GM12878 (cell line): ENCODE results near the gene OLA1. TPM values are rescaled to one million over a fixed set of nuclear protein-coding genes. Genes with fewer than 3 reads are reported as not detected.

Source experiments
- ATAC-seq: fragments of 200-7000 bp; cut with Tn5 transposase; 3 replicates; pipeline ENCODE4 v1.9.1; 2020; ENCODE audit warnings: mild to moderate bottlenecking, moderate library complexity
- BruUV-seq: library from RNA; stranded (reverse); fragments of 400-500 nt; replicated peaks from 2 replicates; lab custom pipeline; 2021; lab: Mats Ljungman, UMichigan
- CTCF ChIA-PET: fragments of 300-600 bp; sonication (Branson Sonifier 250); formaldehyde crosslinking; extraction: SDS; loops from one replicate; lab custom pipeline; 2021; ENCODE audit warnings: inconsistent platforms; lab: Yijun Ruan, JAX
- POLR2A ChIA-PET: fragments of 350-600 bp; formaldehyde crosslinking; extraction: SDS; loops from one replicate; lab custom pipeline; 2021; ENCODE audit warnings: inconsistent platforms; lab: Charles Lee
- RAD21 ChIA-PET: fragments of 300-600 bp; sonication (Branson Sonifier 250); formaldehyde crosslinking; loops from one replicate; lab custom pipeline; 2023; ENCODE audit warnings: antibody characterized with exemption; ENCODE audit not compliant: unreplicated experiment; lab: Charles Lee
- SMC1A ChIA-PET: fragments of 300-600 bp; sonication (Branson Sonifier 250); formaldehyde crosslinking; loops from one replicate; lab custom pipeline; 2023; ENCODE audit not compliant: unreplicated experiment, uncharacterized antibody; lab: Charles Lee
- DNase-seq: peaks from one replicate; pipeline ENCODE4 v3.0.0-alpha.2; 2011; ENCODE audit warnings: low read depth, low spot score
- FAIRE-seq: peaks from 3 replicates; lab custom pipeline; 2011; peaks lifted over from hg19 to GRCh38; lab: Jason Lieb, UNC
- H2AFZ ChIP-seq: 2 replicates; pipeline ENCODE4 v1.6.0; 2011; ENCODE audit warnings: low read depth, low read length, control low read depth; ENCODE audit not compliant: control insufficient read depth
- H3K27ac ChIP-seq: 2 replicates; pipeline ENCODE4 v1.5.1; 2011; ENCODE audit warnings: control low read depth; ENCODE audit not compliant: control insufficient read depth, insufficient read depth
- H3K27me3 ChIP-seq, 2 experiments: replicated peaks in 1 of 2; 2 replicates each; pipeline versions ENCODE4 v1.6.0 to v1.6.1; 2011; ENCODE audit warnings: low read length in 1 of 2; ENCODE audit not compliant: control insufficient read depth in 2 of 2, insufficient read depth in 2 of 2
- H3K36me3 ChIP-seq, 2 experiments: 2 replicates each; pipeline ENCODE4 v1.5.1; 2011; ENCODE audit warnings: low read length in 1 of 2; ENCODE audit not compliant: control insufficient read depth in 2 of 2, insufficient read depth in 2 of 2
- H3K4me1 ChIP-seq: 2 replicates; pipeline ENCODE4 v1.6.1; 2011; ENCODE audit warnings: mild to moderate bottlenecking, low read length, moderate library complexity, mixed read lengths; ENCODE audit not compliant: control insufficient read depth, insufficient read depth
- H3K4me2 ChIP-seq: 2 replicates; pipeline ENCODE4 v1.6.0; 2011; ENCODE audit warnings: control low read depth; ENCODE audit not compliant: control insufficient read depth, insufficient read depth
- H3K4me3 ChIP-seq: fragments of 200-600 bp; sonication (generic); 2 replicates; pipeline ENCODE4 v1.5.1; 2016
- H3K79me2 ChIP-seq: 2 replicates; pipeline ENCODE4 v1.6.0; 2011; ENCODE audit warnings: low read length; ENCODE audit not compliant: control insufficient read depth, insufficient read depth
- H3K9ac ChIP-seq: 2 replicates; pipeline ENCODE4 v1.8.0; 2011; ENCODE audit warnings: low read length, control low read depth, mixed read lengths; ENCODE audit not compliant: control insufficient read depth, insufficient read depth
- H3K9me3 ChIP-seq: replicated peaks from 3 replicates; pipeline ENCODE4 v1.5.1; 2011; ENCODE audit warnings: mild to moderate bottlenecking, low read length; ENCODE audit not compliant: control insufficient read depth, insufficient read depth
- H4K20me1 ChIP-seq: 2 replicates; pipeline ENCODE4 v1.6.0; 2011; ENCODE audit not compliant: control insufficient read depth, insufficient read depth
- ATF3 ChIP-seq: IDR thresholded peaks from 2 replicates; pipeline ENCODE4 v1.6.1; 2011; ENCODE audit warnings: low read depth, mild to moderate bottlenecking, low read length, moderate library complexity, borderline replicate concordance; ENCODE audit errors: extremely low read depth
- BACH1 ChIP-seq: fragments of 450-650 bp; IDR thresholded peaks from 2 replicates; pipeline ENCODE4 v1.6.1; 2017; ENCODE audit warnings: mild to moderate bottlenecking, borderline replicate concordance
- E2F8 ChIP-seq: fragments of 450-650 bp; IDR thresholded peaks from 2 replicates; pipeline ENCODE4 v1.6.1; 2018; ENCODE audit warnings: mild to moderate bottlenecking, low read depth, moderate library complexity; ENCODE audit not compliant: partially characterized antibody
- FOXM1 ChIP-seq: IDR thresholded peaks from 2 replicates; pipeline ENCODE4 v1.6.1; 2012; ENCODE audit warnings: low read depth, mild to moderate bottlenecking, inconsistent platforms, low read length, moderate library complexity
- IRF4 ChIP-seq: IDR thresholded peaks from 2 replicates; pipeline ENCODE4 v1.6.1; 2011; ENCODE audit warnings: low read depth, low read length
- JUNB ChIP-seq: IDR thresholded peaks from 2 replicates; pipeline ENCODE4 v1.6.1; 2016; ENCODE audit warnings: antibody characterized with exemption, mild to moderate bottlenecking
- MTA2 ChIP-seq: fragments of 450-650 bp; IDR thresholded peaks from 2 replicates; pipeline ENCODE4 v1.6.1; 2016; ENCODE audit warnings: low read depth, mild to moderate bottlenecking, moderate library complexity
- POLR2AphosphoS2 ChIP-seq: IDR thresholded peaks from 2 replicates; pipeline ENCODE4 v1.6.1; 2011; ENCODE audit warnings: low read depth, mild to moderate bottlenecking, low read length, improper control_type of control experiment, moderate library complexity
- POU2F2 ChIP-seq: IDR thresholded peaks from 3 replicates; pipeline ENCODE4 v1.6.1; 2011; ENCODE audit warnings: low read depth, mild to moderate bottlenecking, low read length, borderline replicate concordance
- TBL1XR1 ChIP-seq: IDR thresholded peaks from 2 replicates; pipeline ENCODE4 v1.6.1; 2012; ENCODE audit warnings: low read depth, low read length, improper control_type of control experiment
- TCF3 ChIP-seq: IDR thresholded peaks from 2 replicates; pipeline ENCODE4 v1.6.1; 2012; ENCODE audit warnings: low read depth, mild to moderate bottlenecking, low read length, borderline replicate concordance; ENCODE audit not compliant: insufficient read depth
- ZSCAN29 ChIP-seq: fragments of 450-650 bp; IDR thresholded peaks from 2 replicates; pipeline ENCODE4 v1.6.1; 2017; ENCODE audit warnings: mild to moderate bottlenecking, moderate library complexity
- WGBS: methylation state at CpG from one replicate; pipeline ENCODE4 v1.1.6; 2016; ENCODE audit warnings: low lambda C conversion rate; ENCODE audit not compliant: insufficient replicate concordance, insufficient coverage; ENCODE audit errors: missing lambda C conversion rate; 5-methylcytosine and 5-hydroxymethylcytosine counted together
- in situ Hi-C: fragments of 300-500 bp; cut with MboI; formaldehyde crosslinking; loops from 9 replicates; pipeline ENCODE4 v1.14.3; 2018; ENCODE audit warnings: mixed read lengths
- intact Hi-C: fragments of 100-400 bp; cut with micrococcal nuclease; formaldehyde crosslinking; loops from one replicate; pipeline ENCODE4 v1.14.2; 2022; ENCODE audit not compliant: unreplicated experiment
- polyA plus RNA-seq, 11 experiments: library from polyadenylated mRNA; depleted of rRNA in 4 of 11; unstranded in 6 of 11; stranded (reverse) in 5 of 11; fragments of >200 nt; fragmentation: Nextera tagmentation in 4 of 11; fragmentation: Illumina TruSeq in 1 of 11; extraction: Ambion mirVana in 4 of 11; extraction: Trizol in 1 of 11; gene quantifications; 1 replicate in 1 of 11; 2 replicates in 10 of 11; pipeline versions ENCODE4 v1.2.1 to v1.2.3, GENCODE V29; 2011 to 2016; ENCODE audit warnings: inconsistent platforms in 2 of 11, missing spikeins in 2 of 11, low read depth in 1 of 11
- total RNA-seq, 4 experiments: library from RNA; depleted of rRNA in 3 of 4; stranded (reverse); fragments of >200 nt in 3 of 4; fragmentation: Illumina TruSeq in 1 of 4; extraction: Trizol in 1 of 4; gene quantifications; 2 replicates each; pipeline versions ENCODE4 v1.2.1 to v1.2.3, GENCODE V29; 2013 to 2021
- TF ChIP-seq, protein P1 (sequence below): IDR thresholded peaks from 2 replicates; pipeline ENCODE4 v1.6.1; 2011; ENCODE audit warnings: low read depth, low read length, improper control_type of control experiment, borderline replicate concordance
- TF ChIP-seq, protein P2 (sequence below): fragments of 450-650 bp; formaldehyde crosslinking; IDR thresholded peaks from 2 replicates; pipeline ENCODE4 v1.4.0; 2020; ENCODE audit warnings: mild to moderate bottlenecking, moderate library complexity

OLA1 gene
- total and polyA plus RNA-seq, 10 of the 15 experiments (the other 5 are each of a cell fraction or from before 2014, with no cell fraction given): 107 to 238 (median 142) TPM

DNA sequence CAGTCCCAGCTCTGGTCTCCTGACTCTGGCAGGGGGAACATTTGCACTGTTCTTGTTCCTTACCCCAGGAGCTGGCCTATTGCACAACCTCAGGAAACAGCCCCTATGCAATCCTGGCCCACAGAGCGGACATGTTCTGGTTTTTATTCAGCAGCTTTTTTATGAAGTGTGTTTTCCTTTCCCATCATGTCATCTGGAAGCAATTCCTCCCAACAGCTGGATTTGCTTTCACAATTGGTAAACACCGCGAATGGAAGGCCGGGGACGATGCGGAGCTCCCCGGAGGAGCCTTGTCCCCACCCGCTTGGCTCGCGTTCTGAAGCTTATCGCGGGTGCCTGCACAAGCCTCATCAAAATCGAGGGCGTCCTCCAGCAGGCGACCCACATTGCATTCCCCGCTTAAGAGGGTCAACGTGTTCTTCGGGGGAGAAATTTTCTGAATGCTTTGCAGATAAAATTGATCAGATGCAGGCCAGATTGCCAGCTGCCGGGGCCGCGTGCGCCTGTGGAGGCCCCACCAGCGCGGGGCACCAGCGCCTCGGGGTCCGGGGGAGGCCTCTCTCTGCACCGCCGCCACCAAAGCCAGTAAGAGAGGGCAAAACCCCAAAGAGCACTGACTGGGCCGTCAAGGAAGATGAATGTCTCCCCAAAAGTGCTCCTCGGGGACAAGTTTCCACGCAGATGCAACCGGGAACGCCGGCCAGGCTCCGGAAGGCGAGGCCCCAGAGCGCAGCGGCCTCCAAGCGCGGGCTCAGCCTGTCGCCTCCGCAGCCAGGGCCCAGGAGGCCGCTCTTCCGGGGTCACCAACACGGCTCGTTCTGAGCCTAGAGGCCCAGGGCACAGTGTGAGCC is 222.8 kb downstream of the OLA1 start:
- Histone ChIP-seq H2AFZ (no peak overlapping the region), H3K9me3 (no peaks in the 10 kb centered on the region), H3K9ac (no peak overlapping the region), H3K4me3 (no peak overlapping the region), H3K4me2 (no peak overlapping the region), H3K79me2 (no peaks in the 10 kb centered on the region), H3K27ac (no peak overlapping the region), H4K20me1 (no peaks in the 10 kb centered on the region), H3K27me3 (no peaks in the 10 kb centered on the region), H3K4me1 (peaks cover 17% of the 10 kb centered on the region), H3K36me3 (no peaks in the 10 kb centered on the region)
- DNase-seq (no peak), FAIRE-seq (no peak), ATAC-seq (no peak)
- no TSS peak for BruUV-seq
- ChIA-PET POLR2A (no interaction called here), CTCF (interaction anchor here (0.6 kb wide), 1 partner anchor 53 kb away, joined by 3 read pairs; no protein-coding TSS in a partner anchor), RAD21 (no interaction called here), SMC1A (no interaction called here)
- intact Hi-C loops (no loop called here), in situ Hi-C loops (no loop called here)
- WGBS: 96% methylated on average over 40 of the region's 47 CpGs
- no peak for TF ChIP-seq ATF3
- no peak for TF ChIP-seq IRF4
- TF ChIP-seq MTA2: no peak
- no peak for TF ChIP-seq POU2F2
- TF ChIP-seq TCF3: no peak
- no peak for TF ChIP-seq JUNB
- TF ChIP-seq, protein P1, sequence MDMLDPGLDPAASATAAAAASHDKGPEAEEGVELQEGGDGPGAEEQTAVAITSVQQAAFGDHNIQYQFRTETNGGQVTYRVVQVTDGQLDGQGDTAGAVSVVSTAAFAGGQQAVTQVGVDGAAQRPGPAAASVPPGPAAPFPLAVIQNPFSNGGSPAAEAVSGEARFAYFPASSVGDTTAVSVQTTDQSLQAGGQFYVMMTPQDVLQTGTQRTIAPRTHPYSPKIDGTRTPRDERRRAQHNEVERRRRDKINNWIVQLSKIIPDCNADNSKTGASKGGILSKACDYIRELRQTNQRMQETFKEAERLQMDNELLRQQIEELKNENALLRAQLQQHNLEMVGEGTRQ: no peak
- TF ChIP-seq, protein P2, sequence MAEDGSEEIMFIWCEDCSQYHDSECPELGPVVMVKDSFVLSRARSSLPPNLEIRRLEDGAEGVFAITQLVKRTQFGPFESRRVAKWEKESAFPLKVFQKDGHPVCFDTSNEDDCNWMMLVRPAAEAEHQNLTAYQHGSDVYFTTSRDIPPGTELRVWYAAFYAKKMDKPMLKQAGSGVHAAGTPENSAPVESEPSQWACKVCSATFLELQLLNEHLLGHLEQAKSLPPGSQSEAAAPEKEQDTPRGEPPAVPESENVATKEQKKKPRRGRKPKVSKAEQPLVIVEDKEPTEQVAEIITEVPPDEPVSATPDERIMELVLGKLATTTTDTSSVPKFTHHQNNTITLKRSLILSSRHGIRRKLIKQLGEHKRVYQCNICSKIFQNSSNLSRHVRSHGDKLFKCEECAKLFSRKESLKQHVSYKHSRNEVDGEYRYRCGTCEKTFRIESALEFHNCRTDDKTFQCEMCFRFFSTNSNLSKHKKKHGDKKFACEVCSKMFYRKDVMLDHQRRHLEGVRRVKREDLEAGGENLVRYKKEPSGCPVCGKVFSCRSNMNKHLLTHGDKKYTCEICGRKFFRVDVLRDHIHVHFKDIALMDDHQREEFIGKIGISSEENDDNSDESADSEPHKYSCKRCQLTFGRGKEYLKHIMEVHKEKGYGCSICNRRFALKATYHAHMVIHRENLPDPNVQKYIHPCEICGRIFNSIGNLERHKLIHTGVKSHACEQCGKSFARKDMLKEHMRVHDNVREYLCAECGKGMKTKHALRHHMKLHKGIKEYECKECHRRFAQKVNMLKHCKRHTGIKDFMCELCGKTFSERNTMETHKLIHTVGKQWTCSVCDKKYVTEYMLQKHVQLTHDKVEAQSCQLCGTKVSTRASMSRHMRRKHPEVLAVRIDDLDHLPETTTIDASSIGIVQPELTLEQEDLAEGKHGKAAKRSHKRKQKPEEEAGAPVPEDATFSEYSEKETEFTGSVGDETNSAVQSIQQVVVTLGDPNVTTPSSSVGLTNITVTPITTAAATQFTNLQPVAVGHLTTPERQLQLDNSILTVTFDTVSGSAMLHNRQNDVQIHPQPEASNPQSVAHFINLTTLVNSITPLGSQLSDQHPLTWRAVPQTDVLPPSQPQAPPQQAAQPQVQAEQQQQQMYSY (CRISPR knock-in tag): no peak
- no peak for TF ChIP-seq FOXM1
- no peak for TF ChIP-seq ZSCAN29
- no peak for TF ChIP-seq BACH1
- no peak for TF ChIP-seq TBL1XR1
- TF ChIP-seq E2F8: no peak
- no peak for TF ChIP-seq POLR2AphosphoS2
